T-helper 2 cell (primary cell): ENCODE data around the gene NPHP4.

Experiments used
- DNase-seq, 5 experiments: peaks; one replicate each; pipeline versions ENCODE4 v3.0.0 to v3.0.0-alpha.2; 2012 to 2022

Gene NPHP4

DNA sequence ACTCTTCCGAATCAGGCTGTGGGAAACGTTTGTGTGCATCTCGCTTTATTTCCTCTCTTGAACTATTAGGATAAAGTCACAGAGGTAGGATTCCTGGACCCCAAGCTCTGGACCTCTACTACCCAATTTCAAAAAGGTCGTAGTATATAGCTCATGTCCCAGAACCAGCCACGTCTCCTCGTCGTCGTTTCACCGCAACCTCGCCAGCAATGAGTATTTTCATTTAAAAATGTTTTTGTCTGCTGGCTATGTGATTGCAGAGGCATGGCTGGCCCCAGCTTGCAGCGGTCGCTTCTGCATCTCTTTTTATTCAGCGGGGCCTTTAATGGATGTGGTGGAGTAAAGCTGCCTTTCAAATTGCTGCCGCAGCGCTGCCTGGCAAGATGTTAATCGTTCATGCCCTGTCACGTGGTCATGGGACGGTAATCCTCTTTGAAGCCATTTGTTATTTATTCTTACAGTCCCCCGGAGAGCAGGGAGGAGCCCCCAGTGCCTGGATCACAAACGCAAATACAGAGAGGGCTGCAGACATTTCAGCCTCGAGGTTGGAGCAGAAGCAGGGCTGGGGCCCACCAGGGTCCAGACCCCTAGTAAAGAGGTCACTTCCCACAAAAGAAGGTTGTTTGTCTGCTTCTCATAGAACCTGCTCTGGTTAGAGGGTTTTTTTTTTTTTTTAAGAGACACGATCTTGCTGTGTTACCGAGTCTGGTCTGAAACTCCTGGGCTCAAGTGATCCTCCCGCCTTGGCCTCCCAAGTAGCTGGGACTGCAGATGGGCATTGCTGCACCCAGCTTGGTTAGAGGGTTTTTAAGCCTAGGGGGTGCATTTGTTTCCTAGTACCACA, 11.6 kb upstream of the NPHP4 start:
- peak in 1 of 5 experiments; percentile 90 for DNase-seq

DNA sequence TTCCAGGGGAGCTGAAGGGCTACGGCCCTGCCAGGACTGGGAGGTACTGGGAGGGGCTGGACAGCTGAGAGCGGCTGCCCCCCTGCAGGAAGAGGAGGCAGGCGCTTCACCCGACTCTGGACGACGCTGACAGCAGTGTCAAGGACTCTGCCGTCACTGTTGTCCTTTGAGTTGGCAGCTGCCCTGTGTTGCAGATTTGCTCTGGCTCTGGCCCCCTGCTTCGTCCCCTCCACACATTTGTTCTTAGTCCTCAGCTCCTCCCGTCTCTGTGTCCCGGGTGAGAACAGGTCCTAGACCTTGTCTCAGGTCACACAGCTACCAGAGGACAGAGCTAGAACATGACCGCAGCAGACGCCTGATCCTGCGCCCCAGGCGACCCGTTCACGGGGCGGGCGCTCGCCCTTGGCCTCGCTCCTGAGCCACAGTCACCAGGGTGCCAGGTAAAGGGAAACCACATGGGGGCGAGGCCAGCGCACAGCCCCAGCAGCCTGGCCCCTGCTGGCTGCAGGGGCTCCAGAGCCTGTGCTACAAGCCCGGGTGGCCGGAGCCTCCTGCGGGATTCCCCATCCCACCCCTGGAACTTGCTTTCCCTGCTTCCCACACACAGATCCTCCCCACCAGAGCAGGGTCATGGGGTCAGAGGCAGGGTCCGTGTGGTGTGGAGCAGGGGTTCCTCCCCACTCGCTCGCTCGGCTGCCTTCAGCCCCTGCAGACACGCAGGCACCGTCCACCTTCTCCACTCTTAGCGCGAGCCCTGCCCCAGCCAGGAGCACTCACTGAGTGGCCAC, 10.7 kb upstream of the NPHP4 start:
- peak in 1 of 5 experiments; percentile 49 for DNase-seq

DNA sequence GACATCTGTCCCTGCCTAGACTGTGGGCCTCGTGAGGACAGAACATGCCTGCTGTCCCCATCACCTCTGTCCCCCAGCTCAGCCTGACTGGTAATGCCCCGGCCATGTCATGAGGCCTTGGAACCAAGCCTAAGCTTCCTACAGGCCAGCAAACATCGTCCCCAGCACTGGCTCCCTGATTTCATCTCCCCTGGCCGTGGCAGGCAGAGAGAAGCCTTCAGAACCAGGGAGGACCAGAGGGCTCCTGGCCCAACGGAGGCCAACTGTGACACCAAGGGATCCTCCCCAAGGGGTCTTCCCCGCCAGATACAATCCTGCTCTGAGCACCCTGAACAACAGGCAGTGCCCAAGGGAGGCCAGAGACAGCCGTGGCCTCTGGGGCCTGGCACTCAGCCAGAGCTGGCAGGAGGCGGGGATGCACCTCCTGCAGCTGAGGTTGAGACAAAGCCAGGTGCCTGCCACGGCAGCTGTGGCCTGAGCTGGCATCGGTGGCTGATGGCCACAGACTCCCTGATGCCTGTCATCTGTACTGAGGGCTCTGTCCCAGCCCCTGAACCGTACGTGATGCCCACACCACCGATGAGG, 9.9 kb upstream of the NPHP4 start:
- DNase-seq, result peak in 1 of 5 experiments; percentile 80

DNA sequence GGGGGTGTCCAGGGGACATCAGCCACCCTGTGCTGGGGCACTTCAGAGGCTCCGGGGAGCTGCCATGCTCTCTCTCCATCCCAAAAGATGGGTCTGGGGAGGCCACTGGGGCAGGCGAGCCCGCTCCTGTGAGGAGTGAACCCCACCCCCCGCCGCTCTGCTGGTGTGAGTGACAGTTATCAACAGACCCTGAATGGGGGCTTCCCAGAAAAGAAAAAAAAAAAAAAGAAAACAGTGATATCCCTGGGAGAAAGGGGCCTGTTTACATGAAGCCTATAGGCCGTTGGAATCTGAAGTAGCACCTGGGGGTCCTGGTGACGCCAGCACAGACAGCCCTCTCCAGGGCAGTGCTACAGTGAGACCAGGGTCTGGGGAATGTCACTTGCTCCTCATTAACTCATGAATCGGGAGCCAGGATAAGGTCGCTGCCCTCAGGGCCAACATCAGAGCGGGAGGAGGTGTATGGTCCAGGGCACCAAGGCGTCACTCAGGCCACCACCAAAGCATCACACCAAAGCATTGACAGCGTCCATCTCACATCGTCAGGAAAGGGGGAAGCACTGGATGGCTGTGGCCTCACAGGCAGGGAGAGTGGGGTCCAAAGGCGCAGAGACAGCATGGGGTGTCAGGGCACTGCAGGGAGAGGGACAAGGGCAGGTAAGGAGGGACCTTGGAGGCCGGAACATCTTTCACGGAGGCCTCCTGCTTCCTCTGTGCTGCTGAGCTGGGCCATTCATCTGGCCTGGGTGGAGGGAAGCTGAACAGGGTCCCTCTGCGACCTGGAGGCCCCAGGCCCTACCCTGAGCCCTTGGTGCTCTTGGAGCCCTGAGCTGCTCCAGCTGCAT, 8.4 kb upstream of the NPHP4 start:
- no peak for DNase-seq

DNA sequence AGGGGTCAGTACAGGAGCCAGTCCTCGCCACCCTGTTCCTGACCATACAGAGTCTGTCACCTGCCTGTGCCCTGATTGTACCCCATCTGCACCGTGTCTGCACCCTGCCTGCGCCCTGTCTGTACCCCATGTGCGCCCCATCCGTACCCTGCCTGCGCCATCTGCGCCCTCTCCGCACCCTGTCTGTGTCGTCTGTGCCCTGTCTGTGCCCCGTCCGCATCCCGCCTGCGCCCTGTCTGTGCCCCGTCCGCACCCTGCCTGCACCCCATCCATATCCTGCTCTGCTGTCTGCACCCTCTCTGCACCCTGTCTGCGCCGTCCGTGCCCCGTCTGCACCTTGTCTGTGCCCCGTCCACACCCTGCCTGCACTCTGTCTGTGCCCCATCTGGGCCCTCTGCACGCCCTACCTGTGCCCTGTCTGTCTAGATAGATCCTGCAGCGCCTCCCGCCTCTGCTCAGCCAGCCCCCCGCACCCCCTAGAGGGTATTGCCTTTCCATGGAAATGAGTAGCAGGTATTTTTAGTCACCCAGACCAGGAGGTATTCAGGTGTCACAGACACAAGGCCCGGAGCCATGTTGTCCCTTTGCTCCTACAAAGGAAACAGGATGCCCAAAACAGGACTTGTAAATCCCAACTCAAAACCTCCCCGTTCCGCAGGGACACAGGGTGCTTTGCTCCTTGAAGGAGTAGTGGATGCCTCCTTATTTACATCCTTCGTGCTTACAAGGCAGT, 7.7 kb upstream of the NPHP4 start:
- peak in 1 of 5 experiments; percentile 51 for DNase-seq

DNA sequence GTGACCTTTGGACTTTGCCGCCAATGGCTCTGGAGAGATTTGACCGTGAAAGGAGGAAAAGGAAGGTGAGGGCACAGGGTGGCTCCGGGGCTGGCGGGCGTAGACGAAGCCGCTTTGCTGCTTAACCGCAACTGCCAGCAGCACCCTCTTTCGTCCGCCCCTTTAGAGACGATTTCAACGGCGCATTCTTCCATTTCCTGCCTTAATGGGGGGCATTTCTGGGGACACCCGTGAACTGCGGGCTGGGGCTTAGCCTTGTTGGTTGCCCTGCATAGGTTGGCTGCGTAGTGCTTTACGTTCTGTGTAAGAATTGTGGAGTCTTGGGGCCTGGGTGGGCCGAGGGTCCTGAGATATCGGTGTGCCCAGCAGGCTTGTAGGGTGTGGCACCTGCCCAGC, 6.7 kb upstream of the NPHP4 start:
- peak in 1 of 5 experiments; percentile 82 for DNase-seq

DNA sequence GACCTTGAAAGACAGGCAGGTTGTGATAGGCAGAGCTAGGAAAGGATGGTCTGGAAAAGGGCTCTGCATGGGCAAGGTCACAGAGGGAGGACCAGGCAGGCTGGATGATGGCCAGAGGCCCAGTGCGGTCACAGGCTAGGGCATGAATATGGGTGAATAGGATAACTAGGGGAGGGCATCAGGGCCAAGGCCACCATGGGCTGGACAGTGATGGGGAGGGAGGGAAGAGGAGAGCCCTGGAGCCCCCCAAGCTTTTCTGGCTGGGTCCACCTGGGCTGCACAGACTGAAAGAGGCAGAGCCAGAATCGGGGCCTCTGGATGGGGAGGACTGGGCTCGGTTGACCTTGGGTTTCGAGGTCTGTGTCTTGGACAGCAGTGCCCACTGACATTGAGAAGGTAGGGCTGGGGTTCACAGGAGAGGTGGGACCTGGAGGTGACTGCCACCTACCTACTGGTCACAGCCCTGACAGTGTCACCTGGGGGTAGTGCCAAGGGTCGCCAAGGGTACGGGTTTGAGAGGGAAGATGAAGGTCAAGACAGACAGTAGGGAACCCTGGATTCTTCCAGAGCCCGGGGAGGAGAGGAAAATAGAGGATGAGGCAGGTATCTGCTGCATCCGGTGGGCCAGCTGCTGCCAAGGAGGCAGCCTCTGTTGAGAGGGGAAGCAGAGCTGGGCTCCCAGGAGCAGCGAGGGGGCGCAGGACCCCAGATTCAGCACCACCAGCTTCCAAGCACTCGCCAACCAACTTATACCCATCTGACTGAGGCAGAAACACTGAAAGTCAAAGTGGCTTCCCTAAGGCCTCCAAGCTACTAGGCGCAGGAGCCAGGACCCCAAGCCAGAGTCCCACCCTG, 6.1 kb upstream of the NPHP4 start:
- DNase-seq, result no peak

DNA sequence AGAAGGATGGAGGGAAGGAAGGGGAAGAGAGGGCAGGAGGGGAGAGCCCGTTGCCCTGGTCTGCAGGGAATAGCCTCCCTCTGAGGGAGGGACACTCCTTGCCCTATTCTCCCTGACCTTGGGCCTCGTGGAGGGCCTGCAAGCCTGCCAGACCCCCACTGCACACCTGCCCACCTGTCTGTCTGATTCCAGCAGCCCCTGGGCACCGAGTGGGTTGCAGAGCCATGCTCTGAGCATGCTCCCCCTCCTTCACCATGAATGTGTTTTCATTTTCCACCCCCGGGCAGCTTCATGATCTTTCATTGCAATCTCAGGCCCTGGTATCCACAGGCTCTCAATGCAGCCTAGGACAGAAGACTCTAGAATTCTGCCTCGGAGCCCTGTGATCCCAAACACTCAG, 5.1 kb upstream of the NPHP4 start:
- no peak for DNase-seq

DNA sequence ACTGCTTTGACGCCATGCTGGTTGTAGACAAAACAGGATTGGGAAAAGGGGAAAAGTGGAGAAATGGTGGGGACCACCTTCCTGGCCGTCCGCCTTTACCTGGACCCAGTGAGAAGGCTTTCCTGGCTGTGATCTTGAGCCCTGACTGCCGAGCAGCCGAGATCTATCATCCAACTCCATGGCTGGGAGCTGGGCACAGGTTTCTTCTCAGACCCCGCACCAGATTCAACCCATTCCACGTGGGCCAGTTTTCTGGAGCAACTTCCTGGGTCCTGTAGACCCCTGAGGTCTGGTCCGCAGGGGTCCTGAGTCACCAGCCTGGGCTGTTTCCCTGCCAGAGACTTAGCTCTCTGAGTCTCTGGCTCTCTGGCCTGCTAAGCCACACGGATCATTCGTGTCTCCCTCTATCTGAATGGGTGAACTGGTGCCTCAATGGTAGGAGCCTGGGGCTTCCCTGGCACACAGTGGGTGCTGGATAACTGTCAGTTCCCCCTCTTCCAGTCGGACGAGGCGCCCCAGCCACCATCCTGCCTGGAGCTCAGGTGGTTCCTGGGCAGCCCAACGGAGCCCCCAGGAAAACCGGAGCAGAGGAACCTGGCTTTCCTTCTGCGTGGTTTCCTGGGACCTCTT, 4.5 kb upstream of the NPHP4 start:
- no peak for DNase-seq

DNA sequence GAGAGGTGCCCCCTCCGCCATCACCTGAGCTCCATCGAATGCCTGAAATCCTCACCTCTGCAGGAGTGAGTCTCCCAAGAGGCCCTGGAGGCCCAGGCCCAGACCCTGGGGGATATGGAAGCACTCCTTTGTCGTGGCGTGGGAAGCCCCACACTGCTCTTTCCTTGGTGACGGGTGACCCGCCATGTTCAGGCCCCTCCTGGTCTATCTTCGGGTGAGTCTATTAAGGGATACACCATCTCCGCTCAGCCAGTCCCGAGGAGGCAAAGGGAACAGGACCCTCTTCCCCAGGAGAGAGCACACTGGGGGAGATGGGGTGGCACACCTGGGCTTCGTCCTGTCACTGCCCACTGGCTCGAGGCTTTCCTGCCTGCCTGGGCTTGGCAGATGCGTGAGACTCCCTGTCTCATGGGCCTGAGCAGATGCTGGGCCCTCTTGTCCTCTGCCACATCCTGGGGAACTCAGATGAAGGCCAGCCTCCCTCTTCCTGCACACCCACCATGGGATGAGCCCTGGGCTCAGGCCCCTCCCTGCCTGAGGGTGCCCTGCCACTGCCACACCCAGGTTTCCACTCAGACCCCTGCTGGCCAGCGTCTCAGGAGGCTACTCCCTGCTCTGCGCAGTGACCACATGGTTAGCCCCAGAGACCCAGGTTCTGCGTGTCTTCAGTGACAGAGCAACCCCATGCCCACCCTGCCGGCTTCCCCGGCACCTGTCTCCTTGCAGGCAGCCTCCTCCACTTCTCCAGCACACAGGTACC, 3.8 kb upstream of the NPHP4 start:
- no peak for DNase-seq

DNA sequence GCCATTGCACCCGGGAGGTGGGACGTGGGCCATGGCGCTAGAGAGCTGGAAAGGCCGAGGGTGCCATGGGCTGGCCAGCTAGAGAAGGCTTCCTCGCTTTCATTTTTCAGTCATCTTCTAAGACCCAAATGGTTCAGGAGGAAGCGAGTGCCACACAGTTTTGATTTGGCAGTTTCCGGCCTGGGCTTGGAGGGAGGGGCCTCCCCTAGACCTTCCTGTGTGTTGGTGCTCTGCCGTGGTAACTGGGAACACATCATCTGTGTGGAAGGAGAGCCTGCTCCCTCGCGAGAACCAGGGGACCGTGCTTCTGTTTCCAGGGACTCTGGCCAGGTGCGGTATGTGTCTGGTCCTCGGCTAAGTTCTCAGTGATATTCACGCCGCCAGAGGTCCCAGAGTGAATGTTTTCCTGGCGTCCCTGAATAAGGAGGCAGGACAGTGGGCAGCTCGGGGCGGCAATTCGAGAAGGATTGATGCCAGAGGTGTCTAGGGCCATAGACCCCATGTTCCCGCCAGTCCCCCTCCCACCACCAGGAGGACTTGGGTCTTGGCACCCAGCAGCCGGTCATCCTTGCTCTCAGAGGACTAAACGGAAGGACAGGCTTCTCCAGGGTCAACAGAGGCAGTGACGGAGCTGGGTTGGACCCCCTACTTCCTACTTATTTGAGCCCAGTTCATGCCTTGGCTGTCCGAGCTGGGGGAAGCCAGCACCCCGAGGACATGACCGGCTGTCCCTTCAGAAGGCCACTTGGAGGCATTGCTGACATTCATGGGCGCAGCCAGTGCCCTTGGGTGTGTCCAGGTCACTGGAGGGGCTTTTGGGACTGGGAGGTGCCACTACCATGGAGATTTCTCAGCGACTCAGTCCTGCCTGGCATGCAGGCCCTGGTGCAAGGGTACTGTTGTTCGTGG, 2.7 kb upstream of the NPHP4 start:
- peak; percentile 30 to 89 (median 58) for DNase-seq

DNA sequence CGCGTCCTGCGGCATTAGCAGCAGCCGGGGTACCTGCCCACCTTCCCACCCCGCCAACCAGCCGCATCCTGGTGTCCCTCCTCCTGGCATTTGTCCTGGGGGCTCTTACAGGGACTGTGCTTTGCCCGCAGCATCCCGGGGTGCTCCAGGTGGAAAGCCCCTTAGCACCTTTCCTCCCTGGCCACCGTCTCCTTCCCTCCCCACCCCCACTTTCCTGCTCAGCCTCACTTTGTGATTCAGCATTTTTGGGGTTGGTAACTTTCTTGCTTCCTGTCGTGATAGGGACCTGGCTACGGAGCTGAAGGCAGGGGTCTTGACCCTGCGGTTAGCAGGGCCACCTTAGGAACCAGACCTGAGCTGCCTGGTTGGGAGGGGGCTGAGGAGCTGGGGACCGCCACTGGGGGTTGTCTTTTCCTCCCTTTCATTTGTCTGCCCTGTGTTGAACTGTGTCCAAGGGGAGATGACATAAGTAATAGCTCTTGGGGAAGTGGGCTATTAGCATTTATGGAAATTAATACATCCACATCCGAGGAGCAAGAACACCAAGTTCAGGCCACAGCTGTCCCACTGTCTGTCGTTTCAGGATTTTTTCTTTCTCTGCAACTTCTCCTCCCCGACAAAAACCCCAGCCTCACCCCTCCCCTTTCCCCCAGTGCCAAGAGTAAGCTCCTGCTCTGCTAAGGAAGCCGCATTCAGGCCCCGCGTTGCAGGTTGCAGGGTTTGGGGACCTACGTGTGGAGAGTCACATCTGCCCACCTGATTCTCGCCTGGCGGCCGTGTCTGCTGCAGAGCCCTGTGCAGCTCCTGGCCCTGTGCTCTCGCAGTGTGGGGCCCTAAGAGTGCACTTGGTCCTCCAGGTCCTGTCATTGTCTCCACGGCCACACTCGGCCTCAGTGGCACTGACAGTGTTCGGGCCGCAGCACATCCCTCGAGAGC, 1.6 kb upstream of the NPHP4 start:
- DNase-seq, result peak in 2 of 5 experiments; percentile 17 to 61

DNA sequence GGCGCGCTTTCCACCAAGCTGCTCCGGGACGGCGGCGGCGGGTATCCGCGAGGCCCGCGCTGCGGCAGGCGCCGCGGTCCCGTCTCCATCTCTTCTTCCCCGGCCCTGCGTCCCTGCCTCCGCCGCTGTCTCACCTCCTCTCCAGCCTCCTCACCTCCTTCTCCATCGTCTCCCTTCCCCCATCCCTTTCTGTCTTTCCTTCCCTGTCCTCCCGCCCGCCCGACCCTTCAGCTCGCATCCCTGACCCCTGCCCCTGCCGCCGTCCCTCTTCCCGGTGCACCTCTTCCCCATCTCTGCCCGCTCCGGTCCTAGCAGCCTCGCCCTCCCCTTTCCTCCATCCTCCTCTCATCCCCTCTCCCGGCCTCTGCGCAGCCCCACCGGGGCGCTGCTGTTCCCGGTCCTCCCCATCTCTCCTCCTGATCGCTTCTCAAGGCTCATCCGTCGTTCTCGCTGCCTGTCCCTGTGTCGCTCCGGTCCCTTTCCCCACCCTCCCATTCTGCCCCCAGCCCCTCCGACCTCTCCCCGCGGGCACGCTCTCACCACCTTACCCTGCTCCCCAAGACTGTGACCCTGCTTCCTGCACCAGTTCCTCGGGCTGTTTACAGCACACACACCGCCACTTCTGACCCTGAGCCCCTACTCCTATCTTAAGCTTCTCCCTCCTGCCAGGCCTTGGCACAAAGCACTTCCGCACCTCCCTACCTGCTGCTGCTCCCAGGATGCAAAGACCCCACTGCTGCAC, 760 bp upstream of the NPHP4 start:
- DNase-seq, result peak in 1 of 5 experiments; percentile 49

DNA sequence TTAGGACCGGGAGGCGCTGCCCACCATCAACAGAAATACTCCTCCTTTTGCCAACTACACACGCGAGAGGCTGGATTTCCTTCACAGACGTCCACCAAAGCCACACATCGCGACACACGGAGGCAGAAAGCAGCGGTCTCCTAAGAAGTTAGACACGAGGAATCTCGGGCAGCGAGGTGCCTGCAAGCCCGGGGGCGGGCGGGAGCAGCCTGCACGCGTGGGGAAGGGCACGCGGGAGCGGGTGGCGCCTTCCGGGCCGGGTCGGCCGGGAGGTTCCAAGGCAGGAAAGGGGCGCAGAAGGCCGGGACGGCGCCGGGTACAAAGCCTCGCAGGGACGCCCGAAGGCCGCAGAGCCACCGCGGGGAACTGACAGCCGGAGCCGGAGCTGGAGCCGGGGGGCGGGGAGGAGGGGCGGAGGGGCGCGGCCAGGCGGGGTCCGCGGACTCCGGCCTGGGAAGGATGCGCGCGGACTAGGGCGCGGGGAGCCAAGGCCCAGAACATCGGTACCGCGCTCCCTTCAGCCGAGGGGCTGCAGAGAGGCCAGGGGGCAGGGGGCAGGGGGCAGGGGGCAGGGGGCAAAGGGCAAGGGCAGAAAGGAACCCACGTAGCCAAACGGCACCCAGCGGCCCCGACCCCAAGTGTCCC, 722 bp downstream of the NPHP4 start:
- peak in 4 of 5 experiments; percentile 20 to 46 (median 33) for DNase-seq

DNA sequence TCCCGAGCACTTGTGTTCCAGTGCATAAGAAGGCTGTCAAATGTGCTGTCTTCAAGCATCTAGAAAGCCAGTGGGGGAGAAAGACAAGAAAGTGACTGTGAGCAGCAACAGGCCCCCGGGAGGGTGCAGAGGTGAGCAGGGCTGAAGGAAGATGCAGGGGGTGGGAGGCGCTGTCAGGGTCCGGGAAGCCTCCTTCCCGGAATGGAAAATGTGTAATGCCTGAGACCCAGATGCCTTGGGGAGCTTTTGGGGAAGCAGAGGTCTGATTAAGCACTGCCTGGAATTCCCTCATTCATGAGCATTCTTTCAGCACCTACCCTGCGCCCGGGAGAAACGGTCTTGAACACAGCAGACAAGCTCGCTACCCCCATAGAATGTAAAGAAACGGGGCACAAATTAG, 1.3 kb downstream of the NPHP4 start:
- DNase-seq, result no peak

DNA sequence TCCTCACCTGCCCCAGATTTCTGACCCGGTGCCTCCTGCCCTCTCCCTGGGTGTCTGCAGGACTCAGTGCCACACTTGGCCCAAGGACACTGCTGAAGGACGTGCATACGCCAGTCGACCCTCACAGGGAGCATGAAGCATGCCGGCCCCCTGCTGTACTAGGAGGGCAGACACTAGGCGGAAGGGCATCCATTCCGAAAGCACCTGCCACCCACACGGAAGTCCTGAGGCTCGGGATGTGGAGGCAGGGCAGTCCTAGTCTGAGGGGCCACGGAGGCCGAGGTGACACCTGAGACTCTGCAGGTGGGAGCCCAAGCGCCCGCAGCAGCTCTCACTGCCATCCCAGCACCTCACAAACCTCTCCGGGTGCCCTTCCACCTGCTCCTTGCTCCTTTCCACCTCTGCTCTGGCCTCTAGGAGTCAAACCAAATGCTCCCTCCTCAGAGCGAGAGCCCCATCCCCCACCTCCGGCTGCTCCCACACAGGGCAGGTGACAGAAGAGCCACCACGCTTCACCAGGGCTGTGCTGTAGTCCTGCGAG, 2.4 kb downstream of the NPHP4 start:
- DNase-seq, result no peak
